ENCODE data around the gene F7. TPM values are rescaled to one million over a fixed set of nuclear protein-coding genes. Genes with fewer than 3 reads are reported as not detected.
"Not testable (repeated sequence)": the region's sequence is repeated elsewhere in the genome, so short reads cannot be mapped to it uniquely, and the experiment has no call there.

The F7 gene
- total RNA-seq, 2 donors from 2014 or later, result not detected

GRCh38 chr13:113159701-113160100 is 54.1 kb downstream of the F7 start:
- no peak overlapping the region for H3K27ac Mint-ChIP-seq
- H3K9me3 Mint-ChIP-seq, result peaks cover 6 to 13% of the 10 kb centered on the region in 2 donors
- DNase-seq (ENCODE audit: low spot score in 2 of 2) (no peak), ATAC-seq (no peak)
- peaks cover 11 to 13% of the 10 kb centered on the region in 2 donors for H3K36me3 Mint-ChIP-seq

DNA sequence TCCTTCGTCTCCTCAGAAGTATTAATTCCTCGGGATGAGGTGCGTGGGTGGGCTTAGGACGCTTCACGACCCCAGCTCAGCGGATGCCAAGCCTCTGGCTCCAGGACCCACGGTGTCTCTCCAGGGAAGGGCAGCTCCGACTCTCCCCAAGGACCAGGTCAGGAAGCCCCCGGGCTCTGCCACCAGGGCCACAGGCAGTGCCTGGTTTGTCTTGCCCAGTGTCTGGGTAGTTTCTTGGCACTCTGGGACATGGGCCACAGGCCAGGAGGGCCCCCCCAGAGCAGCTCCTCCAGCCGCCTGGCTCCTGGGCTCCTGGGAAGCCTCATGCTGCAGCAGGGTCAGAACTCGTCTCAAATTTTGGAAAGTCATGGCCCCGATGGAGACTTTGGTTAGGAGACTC is 55.4 kb downstream of the F7 start:
- DNase-seq (ENCODE audit: low spot score in 2 of 2) (no peak), ATAC-seq (peak in 1 of 2 donors; percentile 20)
- Mint-ChIP-seq H3K27ac (no peak overlapping the region), H3K36me3 (no peaks in the 10 kb centered on the region), H3K9me3 (peaks cover 0 to under 1% of the 10 kb centered on the region in 2 donors)

GRCh38 chr13:113161433-113161832 is 55.8 kb downstream of the F7 start:
- Mint-ChIP-seq H3K27ac (no peak overlapping the region), H3K36me3 (no peaks in the 10 kb centered on the region), H3K9me3 (no peaks in the 10 kb centered on the region)
- no peak for DNase-seq (ENCODE audit: low spot score in 2 of 2)
- ATAC-seq, result peak; percentile 23 to 47

GRCh38 chr13:113161975-113162374 is 56.4 kb downstream of the F7 start:
- not testable (repeated sequence) for H3K36me3 Mint-ChIP-seq; ATAC-seq; H3K27ac Mint-ChIP-seq; DNase-seq (ENCODE audit: low spot score in 2 of 2); H3K9me3 Mint-ChIP-seq

DNA sequence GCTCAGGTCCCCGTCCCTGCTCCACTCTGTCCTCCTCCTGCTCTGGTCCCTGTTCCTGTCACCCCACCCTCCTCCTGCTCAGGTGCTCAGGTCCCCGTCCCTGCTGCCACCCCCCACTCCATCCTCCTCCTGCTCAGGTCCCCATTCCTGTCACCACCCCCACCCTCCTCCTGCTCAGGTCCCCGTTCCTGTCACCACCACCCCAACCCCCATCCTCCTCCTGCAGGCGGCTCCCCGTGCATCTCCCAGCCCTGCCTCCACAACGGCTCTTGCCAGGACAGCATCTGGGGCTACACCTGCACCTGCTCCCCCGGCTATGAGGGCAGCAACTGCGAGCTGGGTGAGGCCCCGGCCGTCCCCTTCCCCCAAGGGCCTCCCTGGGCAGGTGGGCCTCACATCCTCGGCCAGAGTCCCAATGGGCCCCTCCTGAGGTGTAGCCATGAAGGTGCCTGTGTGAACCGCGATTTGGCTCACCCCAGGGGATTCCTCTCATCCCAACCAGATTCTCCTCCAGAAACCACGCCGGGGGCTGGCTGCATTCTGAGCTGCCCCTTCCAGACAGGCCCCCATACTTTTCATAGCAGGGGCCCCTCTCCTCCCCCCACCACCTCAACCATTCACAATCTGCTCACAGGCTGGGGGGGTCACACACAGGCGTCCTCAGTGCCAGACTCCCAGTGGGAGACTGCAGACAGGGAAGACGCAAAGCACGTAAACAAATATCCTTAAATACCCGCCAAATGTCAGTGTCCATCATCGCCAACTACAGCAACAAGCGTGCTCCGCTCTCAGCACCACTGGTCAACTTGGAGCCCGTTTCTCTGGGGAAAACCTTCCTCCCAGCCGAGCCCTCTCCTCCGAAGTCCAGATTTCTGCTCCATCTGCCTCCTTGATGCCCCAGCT is 57.4 kb downstream of the F7 start:
- H3K27ac Mint-ChIP-seq, result no peak overlapping the region

DNA sequence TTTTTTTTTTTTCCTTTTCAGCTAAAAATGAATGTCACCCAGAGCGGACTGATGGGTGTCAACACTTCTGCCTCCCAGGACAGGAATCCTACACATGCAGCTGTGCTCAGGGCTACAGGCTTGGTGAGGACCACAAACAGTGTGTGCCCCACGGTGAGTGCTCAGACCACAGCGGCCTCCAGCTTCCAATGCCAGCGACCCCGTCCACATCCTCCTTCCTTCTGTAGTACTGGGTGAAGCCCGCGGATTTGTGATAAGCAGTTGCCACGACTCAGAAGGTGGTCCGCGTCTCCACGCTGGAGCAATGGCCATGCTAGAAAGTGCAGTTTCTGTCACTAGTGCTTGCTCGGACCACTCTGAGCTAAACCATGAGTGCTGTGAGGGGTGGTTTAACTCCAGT is 58.9 kb downstream of the F7 start:
- DNase-seq (ENCODE audit: low spot score in 2 of 2) (no peak), ATAC-seq (no peak)
- Mint-ChIP-seq H3K9me3 (no peaks in the 10 kb centered on the region), H3K36me3 (peaks cover 12 to 14% of the 10 kb centered on the region in 2 donors), H3K27ac (no peak overlapping the region)

More for the DNA sequence above, 57.4 kb downstream of the F7 start:
- H3K9me3 Mint-ChIP-seq, result no peaks in the 10 kb centered on the region
- H3K36me3 Mint-ChIP-seq, result peaks cover 4 to 7% of the 10 kb centered on the region in 2 donors
- DNase-seq (ENCODE audit: low spot score in 2 of 2) (no peak), ATAC-seq (peak; percentile 59 to 61)

GRCh38 chr13:113166266-113166665 is 60.7 kb downstream of the F7 start:
- no peak for DNase-seq (ENCODE audit: low spot score in 2 of 2)
- Mint-ChIP-seq H3K27ac (peak overlapping the region in 1 of 2 donors; percentile 61), H3K36me3 (peaks cover 12 to 14% of the 10 kb centered on the region in 2 donors), H3K9me3 (no peaks in the 10 kb centered on the region)
- peak; percentile 18 to 29 for ATAC-seq

DNA sequence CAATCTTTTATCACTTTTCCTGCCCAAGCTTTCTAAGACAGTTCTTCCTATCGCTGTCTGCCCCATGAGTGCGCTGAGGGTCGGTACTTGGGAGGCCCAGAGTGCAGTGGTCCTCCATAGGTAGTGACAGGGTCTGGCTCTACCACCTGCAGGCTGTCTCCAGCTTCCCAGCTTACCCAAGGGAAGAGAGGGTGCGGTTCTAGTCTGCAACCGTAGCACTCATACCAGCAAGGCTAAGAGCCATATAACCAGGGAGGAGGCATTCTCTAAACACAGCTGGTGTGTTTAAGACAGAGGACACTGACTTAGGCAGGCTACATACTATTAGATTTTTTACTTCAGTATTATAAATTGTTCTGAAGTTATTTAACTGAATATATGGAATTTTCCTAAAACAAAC is 61.1 kb downstream of the F7 start:
- Mint-ChIP-seq H3K27ac (no peak overlapping the region), H3K9me3 (no peaks in the 10 kb centered on the region), H3K36me3 (peaks cover 12 to 14% of the 10 kb centered on the region in 2 donors)
- DNase-seq (ENCODE audit: low spot score in 2 of 2), result no peak
- no peak for ATAC-seq

- Mint-ChIP-seq H3K36me3 (peaks cover 12 to 14% of the 10 kb centered on the region in 2 donors), H3K9me3 (no peaks in the 10 kb centered on the region), H3K27ac (no peak overlapping the region)
- DNase-seq (ENCODE audit: low spot score in 2 of 2) (no peak), ATAC-seq (no peak)
Observed at GRCh38 chr13:113167155-113167554, 61.6 kb downstream of the F7 start.

DNA sequence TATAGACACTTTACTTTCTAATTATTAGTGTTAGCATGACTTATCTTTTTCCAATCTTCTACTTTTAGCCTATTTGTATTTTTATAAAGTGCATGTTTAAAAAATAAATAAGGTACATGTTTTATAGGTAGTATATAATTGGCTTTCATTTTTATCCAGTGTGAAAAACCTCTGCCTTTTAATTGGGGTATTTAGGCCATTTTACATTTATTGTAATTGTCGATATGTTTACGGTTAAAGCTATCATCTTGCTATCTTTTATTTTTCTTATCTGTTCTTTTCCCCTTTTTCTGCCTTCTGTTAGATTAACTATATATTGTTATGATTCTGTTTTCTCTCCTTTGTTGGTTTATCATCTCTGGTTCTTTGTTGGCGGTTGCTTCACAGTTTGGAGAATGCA is 62.0 kb downstream of the F7 start:
- peaks cover 12 to 14% of the 10 kb centered on the region in 2 donors for H3K36me3 Mint-ChIP-seq
- H3K27ac Mint-ChIP-seq, result no peak overlapping the region
- ATAC-seq (no peak), DNase-seq (ENCODE audit: low spot score in 2 of 2) (no peak)
- H3K9me3 Mint-ChIP-seq, result no peaks in the 10 kb centered on the region

DNA sequence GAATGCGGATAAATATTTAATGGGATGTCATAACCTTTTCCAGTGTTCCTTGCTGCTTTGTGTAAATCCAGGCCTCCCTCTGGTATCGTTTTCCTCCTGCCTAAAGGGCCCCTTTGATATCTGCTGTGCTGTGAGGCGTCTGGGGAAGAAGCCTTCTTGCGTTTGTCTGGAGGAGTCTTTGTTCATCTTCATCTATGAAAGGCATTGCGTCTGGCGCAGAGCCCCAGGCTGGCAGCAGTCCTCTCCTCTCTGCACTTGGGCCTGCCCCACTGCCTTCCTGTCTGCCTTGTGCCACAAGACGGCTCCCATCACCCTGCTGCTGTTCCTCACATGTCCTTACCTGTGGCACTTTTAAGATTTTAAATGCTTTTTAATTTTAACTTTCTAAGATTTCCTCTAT is 62.6 kb downstream of the F7 start:
- no peaks in the 10 kb centered on the region for H3K9me3 Mint-ChIP-seq
- no peak for DNase-seq (ENCODE audit: low spot score in 2 of 2)
- no peak overlapping the region for H3K27ac Mint-ChIP-seq
- no peak for ATAC-seq
- H3K36me3 Mint-ChIP-seq, result peaks cover 12 to 14% of the 10 kb centered on the region in 2 donors

DNA sequence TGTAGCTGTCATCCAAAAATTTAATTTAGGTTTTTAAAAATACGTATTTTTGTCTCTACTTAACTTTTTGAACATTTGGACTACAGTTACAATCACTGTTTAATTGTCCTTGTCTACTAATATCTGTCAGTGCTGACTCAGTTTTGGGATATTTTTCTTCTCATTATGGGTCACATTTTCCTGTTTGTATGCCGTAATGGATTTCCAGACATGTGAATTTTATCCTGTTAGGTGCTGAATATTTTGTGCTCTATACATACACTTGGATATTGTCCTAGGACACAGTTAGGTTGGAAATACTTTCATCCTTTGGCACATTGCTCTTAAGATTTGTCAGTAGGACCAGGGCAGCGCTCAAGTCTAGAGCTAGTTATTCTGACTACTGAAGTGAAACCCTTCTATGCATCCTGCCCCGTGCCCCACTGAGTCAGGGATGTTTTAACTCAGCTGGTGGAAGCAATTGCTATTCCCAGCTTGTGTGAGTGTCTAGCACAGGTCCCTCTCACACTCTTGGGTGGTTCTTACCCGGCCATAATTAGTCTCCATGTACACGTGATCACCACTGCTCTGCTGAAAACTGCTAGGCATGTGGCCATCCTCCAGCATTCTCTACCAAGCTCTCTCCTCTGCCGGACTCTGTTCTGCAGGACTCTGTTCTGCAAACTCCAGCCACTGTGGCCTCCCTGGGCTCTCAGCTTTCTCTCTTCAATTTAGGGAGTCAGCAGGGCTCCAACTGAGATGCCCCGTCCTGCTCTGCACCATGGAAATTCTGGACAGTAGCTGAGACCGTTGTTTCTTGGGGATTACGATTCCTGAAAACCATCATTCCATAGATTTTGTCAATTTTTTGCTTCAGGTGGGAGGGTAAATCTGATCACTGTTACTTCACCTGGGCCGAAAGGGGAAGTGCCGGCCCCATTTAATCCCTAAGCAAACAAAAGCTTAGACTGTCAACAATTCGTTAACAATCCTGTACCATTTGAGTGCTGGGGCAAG is 64.0 kb downstream of the F7 start:
- H3K36me3 Mint-ChIP-seq, result peaks cover 12 to 14% of the 10 kb centered on the region in 2 donors
- no peak for ATAC-seq
- no peaks in the 10 kb centered on the region for H3K9me3 Mint-ChIP-seq
- DNase-seq (ENCODE audit: low spot score in 2 of 2), result no peak
- peak overlapping the region in 1 of 2 donors; percentile 52 for H3K27ac Mint-ChIP-seq

Other genes with a start within 250 kb of the F7 start
- 10 to 100 TPM in 1 of 2 donors, 1 to 10 TPM in 1; 4.8 to 14.2 TPM for gene MCF2L, start 136.6 kb upstream of the F7 start, total RNA-seq
- gene F10, start 17.0 kb downstream of the F7 start, total RNA-seq, result not detected
- gene PROZ, start 52.9 kb downstream of the F7 start, total RNA-seq, result under 1 TPM in 1 of 2 donors, not detected in 1; 0.25 TPM
- 10 to 100 TPM; 39.9 to 71.3 TPM for gene PCID2, start 102.9 kb downstream of the F7 start, total RNA-seq
- gene CUL4A, start 103.8 kb downstream of the F7 start, total RNA-seq, result 10 to 100 TPM; 59.7 to 87.1 TPM
- gene LAMP1, start 191.4 kb downstream of the F7 start, total RNA-seq, result 10 to 100 TPM; 43.5 to 68.6 TPM